GM12878 (cell line): ENCODE measurements around the gene DUS1L. TPM values are rescaled to one million over a fixed set of nuclear protein-coding genes. Genes with fewer than 3 reads are reported as not detected.
A peak's percentile ranks its signal among the peaks of the same experiment; 100 is the strongest.

Experiments
- ATAC-seq: fragments of 200-7000 bp; cut with Tn5 transposase; 3 replicates; pipeline ENCODE4 v1.9.1; 2020; ENCODE audit warnings: mild to moderate bottlenecking, moderate library complexity
- BruUV-seq: library from RNA; stranded (reverse); fragments of 400-500 nt; replicated peaks from 2 replicates; lab custom pipeline; 2021; lab: Mats Ljungman, UMichigan
- CTCF ChIA-PET: fragments of 300-600 bp; sonication (Branson Sonifier 250); formaldehyde crosslinking; extraction: SDS; loops from one replicate; lab custom pipeline; 2021; ENCODE audit warnings: inconsistent platforms; lab: Yijun Ruan, JAX
- POLR2A ChIA-PET: fragments of 350-600 bp; formaldehyde crosslinking; extraction: SDS; loops from one replicate; lab custom pipeline; 2021; ENCODE audit warnings: inconsistent platforms; lab: Charles Lee
- RAD21 ChIA-PET: fragments of 300-600 bp; sonication (Branson Sonifier 250); formaldehyde crosslinking; loops from one replicate; lab custom pipeline; 2023; ENCODE audit warnings: antibody characterized with exemption; ENCODE audit not compliant: unreplicated experiment; lab: Charles Lee
- SMC1A ChIA-PET: fragments of 300-600 bp; sonication (Branson Sonifier 250); formaldehyde crosslinking; loops from one replicate; lab custom pipeline; 2023; ENCODE audit not compliant: unreplicated experiment, uncharacterized antibody; lab: Charles Lee
- DNase-seq: peaks from one replicate; pipeline ENCODE4 v3.0.0-alpha.2; 2011; ENCODE audit warnings: low read depth, low spot score
- FAIRE-seq: peaks from 3 replicates; lab custom pipeline; 2011; peaks lifted over from hg19 to GRCh38; lab: Jason Lieb, UNC
- H2AFZ ChIP-seq: 2 replicates; pipeline ENCODE4 v1.6.0; 2011; ENCODE audit warnings: low read depth, low read length, control low read depth; ENCODE audit not compliant: control insufficient read depth
- H3K27ac ChIP-seq: 2 replicates; pipeline ENCODE4 v1.5.1; 2011; ENCODE audit warnings: control low read depth; ENCODE audit not compliant: control insufficient read depth, insufficient read depth
- H3K27me3 ChIP-seq, 2 experiments: replicated peaks in 1 of 2; 2 replicates each; pipeline versions ENCODE4 v1.6.0 to v1.6.1; 2011; ENCODE audit warnings: low read length in 1 of 2; ENCODE audit not compliant: control insufficient read depth in 2 of 2, insufficient read depth in 2 of 2
- H3K36me3 ChIP-seq, 2 experiments: 2 replicates each; pipeline ENCODE4 v1.5.1; 2011; ENCODE audit warnings: low read length in 1 of 2; ENCODE audit not compliant: control insufficient read depth in 2 of 2, insufficient read depth in 2 of 2
- H3K4me1 ChIP-seq: 2 replicates; pipeline ENCODE4 v1.6.1; 2011; ENCODE audit warnings: mild to moderate bottlenecking, low read length, moderate library complexity, mixed read lengths; ENCODE audit not compliant: control insufficient read depth, insufficient read depth
- H3K4me2 ChIP-seq: 2 replicates; pipeline ENCODE4 v1.6.0; 2011; ENCODE audit warnings: control low read depth; ENCODE audit not compliant: control insufficient read depth, insufficient read depth
- H3K4me3 ChIP-seq: fragments of 200-600 bp; sonication (generic); 2 replicates; pipeline ENCODE4 v1.5.1; 2016
- H3K79me2 ChIP-seq: 2 replicates; pipeline ENCODE4 v1.6.0; 2011; ENCODE audit warnings: low read length; ENCODE audit not compliant: control insufficient read depth, insufficient read depth
- H3K9ac ChIP-seq: 2 replicates; pipeline ENCODE4 v1.8.0; 2011; ENCODE audit warnings: low read length, control low read depth, mixed read lengths; ENCODE audit not compliant: control insufficient read depth, insufficient read depth
- H3K9me3 ChIP-seq: replicated peaks from 3 replicates; pipeline ENCODE4 v1.5.1; 2011; ENCODE audit warnings: mild to moderate bottlenecking, low read length; ENCODE audit not compliant: control insufficient read depth, insufficient read depth
- H4K20me1 ChIP-seq: 2 replicates; pipeline ENCODE4 v1.6.0; 2011; ENCODE audit not compliant: control insufficient read depth, insufficient read depth
- POLR2A ChIP-seq: IDR thresholded peaks from 2 replicates; pipeline ENCODE4 v1.6.1; 2011; ENCODE audit warnings: low read depth, mild to moderate bottlenecking, low read length
- POLR2AphosphoS5 ChIP-seq: IDR thresholded peaks from 2 replicates; pipeline ENCODE4 v1.6.1; 2011; ENCODE audit warnings: mild to moderate bottlenecking, low read length, inconsistent platforms
- WGBS: methylation state at CpG from one replicate; pipeline ENCODE4 v1.1.6; 2016; ENCODE audit warnings: low lambda C conversion rate; ENCODE audit not compliant: insufficient replicate concordance, insufficient coverage; ENCODE audit errors: missing lambda C conversion rate; 5-methylcytosine and 5-hydroxymethylcytosine counted together
- in situ Hi-C: fragments of 300-500 bp; cut with MboI; formaldehyde crosslinking; loops from 9 replicates; pipeline ENCODE4 v1.14.3; 2018; ENCODE audit warnings: mixed read lengths
- intact Hi-C: fragments of 100-400 bp; cut with micrococcal nuclease; formaldehyde crosslinking; loops from one replicate; pipeline ENCODE4 v1.14.2; 2022; ENCODE audit not compliant: unreplicated experiment
- polyA plus RNA-seq, 11 experiments: library from polyadenylated mRNA; depleted of rRNA in 4 of 11; unstranded in 6 of 11; stranded (reverse) in 5 of 11; fragments of >200 nt; fragmentation: Nextera tagmentation in 4 of 11; fragmentation: Illumina TruSeq in 1 of 11; extraction: Ambion mirVana in 4 of 11; extraction: Trizol in 1 of 11; gene quantifications; 1 replicate in 1 of 11; 2 replicates in 10 of 11; pipeline versions ENCODE4 v1.2.1 to v1.2.3, GENCODE V29; 2011 to 2016; ENCODE audit warnings: inconsistent platforms in 2 of 11, missing spikeins in 2 of 11, low read depth in 1 of 11
- total RNA-seq, 4 experiments: library from RNA; depleted of rRNA in 3 of 4; stranded (reverse); fragments of >200 nt in 3 of 4; fragmentation: Illumina TruSeq in 1 of 4; extraction: Trizol in 1 of 4; gene quantifications; 2 replicates each; pipeline versions ENCODE4 v1.2.1 to v1.2.3, GENCODE V29; 2013 to 2021
- TF ChIP-seq, protein P1 (sequence below): fragments of 450-650 bp; IDR thresholded peaks from 2 replicates; pipeline ENCODE4 v1.6.1; 2018; ENCODE audit warnings: borderline replicate concordance, mild to moderate bottlenecking; ENCODE audit not compliant: partially characterized antibody

DUS1L gene
- total and polyA plus RNA-seq, 10 of the 15 experiments (the other 5 are each of a cell fraction or from before 2014, with no cell fraction given), result 6.1 to 157 (median 44.5) TPM

DNA sequence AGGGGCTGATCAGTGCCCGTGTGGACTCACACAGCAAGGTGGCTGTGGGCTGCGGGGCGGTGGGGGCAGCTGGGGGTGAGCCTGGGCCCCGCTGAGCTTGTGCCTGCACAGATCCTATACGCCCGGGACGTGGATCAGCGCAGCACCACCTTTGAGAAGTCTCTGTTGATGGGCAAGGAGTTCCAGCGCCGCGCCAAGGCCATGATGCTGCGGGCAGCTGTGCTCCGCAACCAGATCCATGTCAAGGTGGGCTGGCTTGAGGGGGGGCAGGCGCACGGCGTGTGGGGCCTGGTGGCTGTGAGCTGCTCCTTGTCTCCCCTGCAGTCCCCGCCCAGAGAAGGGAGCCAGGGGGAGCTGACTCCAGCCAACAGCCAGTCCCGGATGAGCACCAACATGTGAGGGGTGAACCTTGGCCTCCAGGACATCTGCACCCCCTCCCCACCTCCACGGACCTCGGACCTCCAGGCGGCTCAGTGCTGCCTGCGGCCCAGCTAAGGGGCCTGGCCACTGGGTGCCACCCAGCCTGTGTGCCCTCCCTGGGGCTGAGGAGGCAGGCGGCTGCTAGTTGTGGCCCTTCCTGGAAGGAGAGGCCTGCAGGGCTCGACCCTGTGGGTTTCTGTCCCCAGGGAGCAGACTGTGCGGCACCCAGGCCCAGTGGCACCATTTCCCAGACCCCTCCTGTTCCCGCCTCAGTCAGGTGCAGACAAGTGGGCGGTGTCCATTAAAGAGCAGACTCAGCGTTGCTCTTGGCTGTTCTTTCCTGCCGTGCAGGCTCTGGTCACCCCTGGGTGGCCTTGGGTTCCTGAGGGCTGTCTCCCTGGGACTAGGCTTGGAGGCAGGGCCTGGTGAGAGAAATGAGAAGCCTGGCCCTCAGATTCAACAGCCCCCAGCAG, 8.6 kb downstream of the DUS1L start:
- ChIA-PET CTCF (no interaction called here), POLR2A (no interaction called here)

More for the DNA sequence above, 8.6 kb downstream of the DUS1L start:
- in situ Hi-C loops, result no loop called here
- Histone ChIP-seq H3K9me3 (no peaks in the 10 kb centered on the region), H3K27ac (no peak overlapping the region), H3K4me3 (no peak overlapping the region), H3K79me2 (peaks cover 14% of the 10 kb centered on the region), H3K9ac (no peak overlapping the region), H3K27me3 (no peaks in the 10 kb centered on the region), H3K4me2 (no peak overlapping the region), H4K20me1 (no peaks in the 10 kb centered on the region), H2AFZ (no peak overlapping the region), H3K4me1 (peaks cover 4% of the 10 kb centered on the region), H3K36me3 (peaks cover 3 to 36% of the 10 kb centered on the region in 2 experiments)
- SMC1A ChIA-PET, result no interaction called here
- no peak for DNase-seq
- intact Hi-C loops, result no loop called here
- TSS peak; percentile 33 for BruUV-seq
- TF ChIP-seq, protein P1, sequence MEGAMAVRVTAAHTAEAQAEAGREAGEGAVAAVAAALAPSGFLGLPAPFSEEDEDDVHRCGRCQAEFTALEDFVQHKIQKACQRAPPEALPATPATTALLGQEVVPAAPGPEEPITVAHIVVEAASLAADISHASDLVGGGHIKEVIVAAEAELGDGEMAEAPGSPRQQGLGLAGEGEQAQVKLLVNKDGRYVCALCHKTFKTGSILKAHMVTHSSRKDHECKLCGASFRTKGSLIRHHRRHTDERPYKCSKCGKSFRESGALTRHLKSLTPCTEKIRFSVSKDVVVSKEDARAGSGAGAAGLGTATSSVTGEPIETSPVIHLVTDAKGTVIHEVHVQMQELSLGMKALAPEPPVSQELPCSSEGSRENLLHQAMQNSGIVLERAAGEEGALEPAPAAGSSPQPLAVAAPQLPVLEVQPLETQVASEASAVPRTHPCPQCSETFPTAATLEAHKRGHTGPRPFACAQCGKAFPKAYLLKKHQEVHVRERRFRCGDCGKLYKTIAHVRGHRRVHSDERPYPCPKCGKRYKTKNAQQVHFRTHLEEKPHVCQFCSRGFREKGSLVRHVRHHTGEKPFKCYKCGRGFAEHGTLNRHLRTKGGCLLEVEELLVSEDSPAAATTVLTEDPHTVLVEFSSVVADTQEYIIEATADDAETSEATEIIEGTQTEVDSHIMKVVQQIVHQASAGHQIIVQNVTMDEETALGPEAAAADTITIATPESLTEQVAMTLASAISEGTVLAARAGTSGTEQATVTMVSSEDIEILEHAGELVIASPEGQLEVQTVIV, result no peak
- peak; percentile 55 for TF ChIP-seq POLR2AphosphoS5
- peak; percentile 73 for TF ChIP-seq POLR2A
- TF ChIP-seq, all 136 proteins: peak for 2
- no peak for ATAC-seq
- 70% methylated on average over 23 of the region's 29 CpGs for WGBS
- RAD21 ChIA-PET, result no interaction called here
- FAIRE-seq, result no peak
